OCI-LY7 (cell line): Measurements from ENCODE around the gene HYCC1.

Experiments
- CTCF ChIP-seq: fragments of 200-600 bp; sonication (generic); conservative IDR thresholded peaks from 2 replicates; pipeline ENCODE4 v1.5.1; 2014; ENCODE audit warnings: mild to moderate bottlenecking, antibody characterized with exemption, low read length, moderate library complexity, mixed read lengths
- EZH2phosphoT487 ChIP-seq: fragments of 200-600 bp; sonication (generic); IDR thresholded peaks from 2 replicates; pipeline ENCODE4 v1.6.1; 2018; ENCODE audit warnings: low read depth, borderline replicate concordance, mild to moderate bottlenecking, mixed run types, antibody characterized with exemption, low read length, moderate library complexity, mixed read lengths

- TF ChIP-seq CTCF (no peak), EZH2phosphoT487 (no peak)
These were observed 7.7 kb upstream of the HYCC1 start for GRCh38 chr7:23021596-23021995.
